Daoy (cell line): ENCODE results near the gene OR13H1. TPM values are rescaled to one million over a fixed set of nuclear protein-coding genes. Genes with fewer than 3 reads are reported as not detected.
A peak's percentile ranks its signal among the peaks of the same experiment; 100 is the strongest.
"Not testable (repeated sequence)": the region's sequence is repeated elsewhere in the genome, so short reads cannot be mapped to it uniquely, and the experiment has no call there.

Experiments
- DNase-seq: peaks from one replicate; pipeline ENCODE4 v3.0.0-alpha.2; 2015; ENCODE audit warnings: low read depth
- total RNA-seq: library from RNA; depleted of rRNA; stranded (reverse); fragments of >200 nt; shearing (Covaris generic); gene quantifications from 2 replicates; pipeline ENCODE4 v1.2.3, GENCODE V29; 2014; rRNA removed

Gene OR13H1, protein sequence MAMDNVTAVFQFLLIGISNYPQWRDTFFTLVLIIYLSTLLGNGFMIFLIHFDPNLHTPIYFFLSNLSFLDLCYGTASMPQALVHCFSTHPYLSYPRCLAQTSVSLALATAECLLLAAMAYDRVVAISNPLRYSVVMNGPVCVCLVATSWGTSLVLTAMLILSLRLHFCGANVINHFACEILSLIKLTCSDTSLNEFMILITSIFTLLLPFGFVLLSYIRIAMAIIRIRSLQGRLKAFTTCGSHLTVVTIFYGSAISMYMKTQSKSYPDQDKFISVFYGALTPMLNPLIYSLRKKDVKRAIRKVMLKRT
- not detected in 2 replicates for total RNA-seq

DNA sequence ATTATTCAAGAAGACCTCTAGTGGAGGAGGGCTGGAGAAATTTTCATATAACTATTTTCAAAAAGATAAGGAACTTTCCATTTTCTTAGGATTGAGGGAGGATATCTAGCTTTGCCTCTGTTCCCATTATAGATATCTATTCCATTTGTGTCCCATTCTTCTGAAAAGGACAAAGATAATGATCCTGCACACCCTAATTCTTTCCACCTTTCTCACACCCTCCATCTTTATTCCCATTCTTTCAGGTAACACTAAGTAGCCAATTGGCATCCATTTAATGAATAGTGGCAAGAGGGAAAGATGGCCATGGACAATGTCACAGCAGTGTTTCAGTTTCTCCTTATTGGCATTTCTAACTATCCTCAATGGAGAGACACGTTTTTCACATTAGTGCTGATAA is at the start of gene OR13H1:
OR13H1 (plus strand) TSS at position 301 of the 400 bp plus-strand sequence; CDS start at position 301, 0 bp downstream.
- no peak for DNase-seq

DNA sequence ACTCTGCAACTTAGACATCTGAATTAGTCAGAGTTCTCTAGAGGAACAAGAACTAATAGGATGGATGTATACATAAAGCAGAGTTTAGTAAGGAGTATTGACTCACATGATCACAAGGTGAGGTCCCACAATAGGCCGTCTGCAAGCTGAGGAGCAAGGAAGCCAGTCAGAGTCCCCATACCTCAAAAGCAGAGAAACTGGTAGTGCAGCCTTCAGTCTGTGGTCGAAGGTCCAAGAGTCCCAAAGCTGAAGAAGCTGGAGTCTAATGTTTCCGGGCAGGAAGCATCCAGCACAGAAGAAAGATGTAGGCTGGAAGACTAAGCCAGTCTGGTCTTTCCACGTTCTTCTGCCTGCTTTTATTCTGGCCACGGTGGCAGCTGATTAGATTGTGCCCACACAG is 42.3 kb upstream of the OR13H1 start:
- DNase-seq, result not testable (repeated sequence)

DNA sequence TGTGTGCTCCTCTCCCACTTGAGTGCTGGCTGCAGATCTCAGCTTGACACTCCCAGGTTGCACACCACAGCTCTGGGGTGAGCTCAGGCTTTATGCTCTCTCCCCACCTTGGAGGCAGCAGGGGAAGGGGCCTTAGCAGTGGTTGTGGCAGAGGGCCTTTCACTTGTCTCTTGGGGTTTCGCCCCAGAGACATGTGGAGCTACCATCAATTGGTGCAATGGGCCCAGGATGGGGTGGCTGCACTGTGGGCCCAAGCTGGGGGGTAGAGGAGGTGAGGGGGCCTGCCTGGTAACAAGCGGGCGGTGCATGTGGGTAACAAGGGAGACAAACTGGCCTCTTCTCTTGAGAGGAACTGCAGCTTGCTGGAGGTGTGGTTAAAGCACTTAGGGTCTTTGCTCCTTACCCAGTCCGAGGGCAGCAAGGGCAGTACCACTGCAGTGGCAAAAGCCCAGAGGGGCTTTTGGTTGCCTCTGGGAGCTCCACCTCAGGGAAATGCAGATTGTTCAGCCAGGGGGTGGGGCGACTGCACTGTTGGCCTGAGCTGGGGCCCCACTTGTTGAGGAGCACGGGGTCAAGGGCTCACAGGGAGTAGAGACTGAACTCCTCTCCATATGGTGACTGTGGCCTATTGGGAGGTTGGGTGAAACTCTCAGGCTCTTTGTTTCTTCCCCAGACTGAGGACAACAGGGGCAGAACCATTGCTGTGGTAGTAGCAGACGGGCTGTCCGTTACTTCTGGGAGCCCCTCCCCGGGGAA is 30.5 kb upstream of the OR13H1 start:
- no peak for DNase-seq

DNA sequence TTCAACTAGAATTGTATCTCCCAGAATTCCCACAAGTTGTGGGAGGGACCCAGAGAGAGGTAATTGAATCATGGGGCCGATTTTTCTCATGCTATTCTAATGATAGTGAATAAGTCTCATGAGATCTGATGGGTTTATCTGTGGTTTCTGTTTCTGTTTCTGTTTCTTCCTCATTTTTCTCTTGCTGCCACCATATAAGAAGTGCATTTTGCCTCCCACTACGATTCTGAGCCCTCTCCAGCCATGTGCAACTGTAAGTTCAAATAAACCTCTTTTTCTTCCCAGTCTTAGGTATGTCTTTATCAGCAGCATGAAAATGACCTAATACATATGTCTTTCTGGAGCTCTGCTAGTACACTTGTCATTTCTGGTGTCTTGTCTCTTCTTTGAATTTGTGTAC is 22.1 kb upstream of the OR13H1 start:
- no peak for DNase-seq

DNA sequence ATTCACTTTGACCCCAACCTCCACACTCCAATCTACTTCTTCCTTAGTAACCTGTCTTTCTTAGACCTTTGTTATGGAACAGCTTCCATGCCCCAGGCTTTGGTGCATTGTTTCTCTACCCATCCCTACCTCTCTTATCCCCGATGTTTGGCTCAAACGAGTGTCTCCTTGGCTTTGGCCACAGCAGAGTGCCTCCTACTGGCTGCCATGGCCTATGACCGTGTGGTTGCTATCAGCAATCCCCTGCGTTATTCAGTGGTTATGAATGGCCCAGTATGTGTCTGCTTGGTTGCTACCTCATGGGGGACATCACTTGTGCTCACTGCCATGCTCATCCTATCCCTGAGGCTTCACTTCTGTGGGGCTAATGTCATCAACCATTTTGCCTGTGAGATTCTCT is 344 bp downstream of the OR13H1 start:
- DNase-seq, result no peak

DNA sequence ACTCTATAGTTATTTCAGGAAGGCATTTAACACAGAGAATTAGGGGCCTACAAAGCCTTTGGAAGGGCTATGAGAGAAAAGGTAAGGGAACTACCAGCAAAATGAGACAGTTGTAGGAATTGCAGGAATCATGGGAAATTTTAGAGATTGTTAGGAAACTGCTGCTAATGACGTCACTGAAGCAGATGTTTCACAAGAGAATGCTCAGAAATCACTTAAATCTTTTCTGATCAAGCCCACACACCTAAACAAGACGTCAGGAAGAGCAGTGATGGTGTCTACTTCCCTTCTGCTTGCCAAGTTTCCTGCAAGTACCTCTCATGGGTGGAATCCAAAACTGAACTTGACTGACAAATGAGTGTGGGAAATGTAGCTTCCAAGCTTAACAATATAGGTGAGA is 5.1 kb downstream of the OR13H1 start:
- no peak for DNase-seq

DNA sequence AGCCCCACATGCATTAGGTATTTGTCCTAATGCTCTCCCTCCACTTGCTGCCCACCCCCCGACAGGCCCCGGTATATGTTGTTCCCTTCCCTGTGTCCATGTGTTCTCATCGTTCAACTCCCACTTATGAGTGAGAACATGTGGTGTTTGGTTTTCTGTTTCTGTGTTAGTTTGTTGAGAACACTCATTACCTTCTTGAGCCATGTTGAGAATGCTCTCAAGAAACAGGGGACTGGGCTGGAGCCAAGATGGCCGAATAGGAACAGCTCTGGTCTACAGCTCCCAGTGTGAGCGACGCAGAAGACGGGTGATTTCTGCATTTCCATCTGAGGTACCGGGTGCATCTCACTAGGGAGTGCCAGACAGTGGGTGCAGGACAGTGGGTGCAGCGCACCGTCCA is 8.6 kb downstream of the OR13H1 start:
- DNase-seq, result not testable (repeated sequence)

DNA sequence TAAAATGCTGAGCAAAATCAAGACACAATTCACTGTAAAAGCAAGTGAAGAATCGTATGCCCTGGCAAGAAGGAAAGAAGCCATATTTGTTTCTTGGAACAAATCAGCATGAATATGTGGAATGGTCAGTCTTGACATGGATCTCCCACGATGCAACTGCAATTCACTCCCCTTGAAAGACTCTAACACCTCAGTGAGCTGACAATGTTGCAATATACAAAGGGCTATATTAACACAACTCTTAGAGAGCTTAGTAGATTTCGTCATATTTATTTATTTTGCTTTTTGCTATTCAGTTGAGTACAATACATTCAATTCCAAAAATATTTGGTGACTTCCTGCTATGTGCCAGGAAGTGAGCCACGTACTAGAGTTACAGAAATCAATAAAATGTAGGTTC is 14.7 kb downstream of the OR13H1 start:
- no peak for DNase-seq

DNA sequence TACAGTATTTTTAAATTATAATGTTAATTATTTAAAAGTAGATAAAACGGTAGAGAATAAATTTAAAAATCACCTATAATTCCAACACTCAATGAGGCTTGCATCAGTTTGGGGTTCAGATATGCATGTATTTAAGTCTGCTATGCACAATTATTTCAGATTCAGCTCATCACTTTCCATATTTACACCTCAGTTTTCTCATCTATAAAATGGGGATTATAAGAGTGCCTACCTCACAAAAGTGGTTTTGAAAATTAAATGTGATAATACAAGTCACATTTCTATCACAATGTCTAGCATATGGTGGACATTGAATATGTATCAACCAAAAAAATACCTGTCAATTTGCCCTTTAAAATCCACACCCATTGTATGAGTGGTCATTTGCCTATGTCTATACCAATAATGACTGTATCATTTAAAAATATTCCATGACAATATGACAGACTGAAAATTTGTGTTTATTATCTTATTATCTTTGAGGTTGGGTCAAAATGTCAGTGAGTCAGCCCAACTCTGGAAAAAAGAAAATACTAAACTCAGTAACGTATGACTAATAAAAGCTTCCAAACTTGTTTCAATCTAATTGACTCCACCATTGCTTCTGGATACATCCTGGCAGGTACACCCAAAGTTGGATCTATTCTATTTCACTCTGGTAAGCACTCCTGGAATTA is 20.8 kb downstream of the OR13H1 start:
- DNase-seq, result no peak

DNA sequence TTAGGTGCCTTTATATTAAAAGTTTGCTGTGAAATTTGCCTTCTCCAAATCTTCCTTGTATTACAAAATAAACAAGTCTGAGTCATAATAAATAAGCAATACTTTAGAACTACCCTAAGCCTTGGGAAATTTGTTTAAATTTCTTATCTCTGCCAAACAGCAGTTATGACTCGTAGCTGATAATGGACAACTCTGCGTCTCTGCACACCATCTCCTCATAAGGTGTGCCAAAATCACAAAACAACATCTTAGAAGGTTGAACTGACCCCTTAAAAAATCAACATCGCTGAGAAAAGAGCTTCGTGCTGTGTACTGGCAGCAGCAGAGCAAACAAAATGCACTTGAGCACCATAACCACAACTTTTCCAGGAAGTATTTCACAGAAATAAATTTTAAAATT is 22.0 kb downstream of the OR13H1 start:
- no peak for DNase-seq

DNA sequence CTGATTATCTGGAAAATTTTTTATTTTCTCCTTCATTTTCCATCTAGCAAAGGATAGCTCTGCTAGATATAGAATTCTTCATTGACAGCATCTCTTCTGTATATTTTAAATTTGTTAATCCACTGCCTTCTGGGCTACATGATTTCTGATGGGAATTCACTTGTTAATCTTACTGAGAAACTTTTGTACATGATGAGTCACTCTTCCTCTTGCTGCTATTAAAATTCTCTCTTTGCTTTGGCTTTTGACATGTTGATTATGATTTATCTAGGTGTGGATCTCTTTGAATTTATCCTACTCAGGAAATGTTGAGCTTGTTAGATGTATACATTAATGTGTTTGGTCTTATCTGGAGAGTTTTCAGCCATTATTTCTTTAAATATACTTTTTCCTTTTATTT is 27.5 kb downstream of the OR13H1 start:
- no peak for DNase-seq

DNA sequence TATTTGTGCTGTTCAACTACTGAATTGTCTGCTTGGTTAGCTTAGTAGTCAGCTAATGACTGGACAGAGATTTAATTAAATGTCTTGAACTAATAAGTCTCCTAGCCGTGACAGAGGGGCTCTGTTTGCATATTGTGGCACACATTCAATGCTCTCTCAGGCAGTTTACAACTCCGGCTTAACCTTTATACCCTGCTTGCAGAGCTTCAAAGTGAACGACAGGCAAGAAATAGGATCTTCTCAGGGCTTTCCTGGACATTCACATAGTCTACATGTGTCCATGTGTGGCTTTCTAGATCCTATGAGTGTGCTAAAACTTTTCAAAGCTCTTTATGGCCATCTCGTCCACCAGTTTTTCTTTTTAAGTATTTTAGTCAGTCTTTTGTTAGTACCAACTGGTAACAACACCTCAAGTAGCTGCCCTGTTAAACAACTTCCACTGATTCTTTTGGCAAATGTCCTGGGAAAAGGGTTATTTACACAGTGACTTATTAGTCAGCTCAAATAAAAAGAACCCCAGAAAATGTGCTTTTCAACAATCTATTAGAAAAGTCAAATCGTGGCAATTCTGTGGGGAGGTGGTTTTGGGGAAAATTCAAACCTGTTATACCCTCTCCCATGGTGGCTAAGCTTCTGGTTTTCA is 28.6 kb downstream of the OR13H1 start:
- peak; percentile 20 for DNase-seq

DNA sequence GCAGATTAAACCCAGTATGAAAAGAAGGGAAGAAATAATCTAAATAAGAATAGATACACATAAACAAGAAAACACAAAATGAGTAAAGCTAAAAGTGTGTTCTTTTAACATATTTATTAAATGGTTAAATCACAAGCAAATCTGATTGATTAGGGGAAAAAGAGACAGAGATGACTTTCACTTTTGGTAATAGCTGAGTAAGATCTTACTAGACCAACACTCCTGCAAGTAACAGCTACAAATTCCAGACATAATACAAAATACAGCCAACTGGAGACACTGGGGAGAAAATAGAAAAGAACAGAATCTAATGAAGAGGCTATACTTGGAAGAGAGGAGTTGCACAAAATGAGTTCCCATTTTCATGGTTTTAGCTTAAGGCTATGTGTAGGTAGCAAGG is 33.5 kb downstream of the OR13H1 start:
- no peak for DNase-seq

DNA sequence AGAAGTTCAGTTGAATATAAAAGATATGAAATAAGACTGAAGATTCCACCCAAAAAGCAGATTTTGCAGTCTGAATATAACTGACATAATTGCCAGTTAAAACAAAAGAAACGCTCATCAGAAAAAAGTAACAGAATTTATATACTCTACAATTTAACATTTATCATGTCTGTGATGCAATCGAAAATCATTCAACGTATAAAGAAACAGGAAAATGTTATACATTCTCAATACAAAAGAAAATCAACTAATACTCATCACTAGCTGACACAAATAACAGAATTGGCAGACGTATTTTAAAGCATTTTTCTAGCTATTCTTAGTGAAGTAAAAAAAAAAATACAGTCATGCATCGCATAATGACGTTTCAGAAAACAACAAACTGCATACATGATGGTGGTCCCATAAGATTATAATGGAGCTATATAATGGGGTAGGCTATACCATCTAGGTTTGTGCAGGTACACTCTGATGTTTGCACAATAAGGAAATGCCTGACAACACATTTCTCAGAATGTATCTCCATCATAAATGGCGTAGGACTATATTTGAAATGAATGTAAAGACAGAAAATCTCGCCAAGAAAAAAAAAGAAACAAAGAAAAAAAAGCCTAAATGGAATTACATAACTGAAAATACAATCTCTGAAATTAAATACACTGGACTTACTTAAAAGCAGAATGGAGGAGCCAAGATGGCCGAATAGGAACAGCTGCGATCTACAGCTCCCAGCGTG is 34.3 kb downstream of the OR13H1 start:
- DNase-seq, result peak; percentile 15

DNA sequence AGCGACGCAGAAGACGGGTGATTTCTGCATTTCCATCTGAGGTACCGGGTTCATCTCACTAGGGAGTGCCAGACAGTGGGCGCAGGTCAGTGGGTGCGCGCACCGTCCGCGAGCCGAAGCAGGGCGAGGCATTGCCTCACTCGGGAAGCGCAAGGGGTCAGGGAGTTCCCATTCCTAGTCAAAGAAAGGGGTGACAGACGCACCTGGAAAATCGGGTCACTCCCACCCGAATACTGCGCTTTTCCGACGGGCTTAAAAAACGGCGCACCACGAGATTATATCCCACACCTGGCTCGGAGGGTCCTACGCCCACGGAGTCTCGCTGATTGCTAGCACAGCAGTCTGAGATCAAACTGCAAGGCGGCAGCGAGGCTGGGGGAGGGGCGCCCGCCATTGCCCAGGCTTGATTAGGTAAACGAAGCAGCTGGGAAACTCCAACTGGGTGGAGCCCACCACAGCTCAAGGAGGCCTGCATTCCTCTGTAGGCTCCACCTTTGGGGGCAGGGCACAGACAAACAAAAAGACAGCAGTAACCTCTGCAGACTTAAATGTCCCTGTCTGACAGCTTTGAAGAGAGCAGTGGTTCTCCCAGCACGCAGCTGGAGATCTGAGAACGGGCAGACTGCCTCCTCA is 35.0 kb downstream of the OR13H1 start:
- DNase-seq, result peak; percentile 66

DNA sequence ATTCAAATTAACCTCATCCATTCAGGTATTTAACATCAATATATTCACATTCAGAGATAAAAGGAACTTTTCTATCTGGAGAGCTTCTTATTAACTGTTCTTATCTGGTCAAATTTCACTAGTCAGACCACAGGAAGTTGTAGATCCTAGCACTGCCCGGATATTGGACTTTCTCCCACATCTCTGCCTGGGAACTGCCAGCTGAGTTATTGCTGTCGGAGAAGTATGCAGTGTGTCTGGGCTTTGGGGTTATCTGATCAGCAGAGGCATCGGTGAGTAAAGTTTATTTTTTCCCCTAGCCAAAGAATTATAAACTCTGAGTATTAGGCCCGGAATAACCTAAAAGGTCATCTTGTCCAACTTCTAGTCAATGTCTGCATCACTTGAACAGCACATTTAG is 45.1 kb downstream of the OR13H1 start:
- peak; percentile 58 for DNase-seq
